Inflammatory macrophage (primary cell): Measurements from ENCODE around the gene SLC6A20.
A peak's percentile ranks its signal among the peaks of the same experiment; 100 is the strongest.

Experiments used
- DNase-seq, 2 donors: peaks; one replicate each; pipeline ENCODE4 v3.0.0-alpha.2; 2020 to 2022

Gene SLC6A20

GRCh38 chr3:45777746-45778386 lies 18.5 kb downstream of the SLC6A20 start:
- no peak for DNase-seq

- no peak for DNase-seq
Observed at GRCh38 chr3:45777111-45777745, 19.1 kb downstream of the SLC6A20 start.

- no peak for DNase-seq
Observed at GRCh38 chr3:45776611-45777010, 19.7 kb downstream of the SLC6A20 start.

DNA sequence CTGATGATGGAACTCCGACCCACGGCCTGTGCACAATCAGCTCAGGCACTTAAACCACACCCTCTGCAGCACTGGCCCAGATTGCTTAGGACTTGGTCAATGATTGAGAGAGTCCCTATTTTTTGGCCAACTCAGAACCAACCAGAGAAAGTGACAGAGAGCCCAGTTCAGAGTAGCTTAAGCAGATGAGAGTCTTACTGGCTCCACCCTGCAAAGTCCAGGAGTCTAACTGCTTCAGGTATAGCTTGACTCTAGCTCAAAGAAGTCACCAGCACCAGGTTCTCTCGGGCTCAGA lies 20.1 kb downstream of the SLC6A20 start:
- DNase-seq = no peak

- no peak for DNase-seq
Observed at GRCh38 chr3:45775571-45776300, 20.6 kb downstream of the SLC6A20 start.

- DNase-seq = no peak
Observed at GRCh38 chr3:45774581-45775521, 21.5 kb downstream of the SLC6A20 start.

GRCh38 chr3:45773714-45774449 lies 22.5 kb downstream of the SLC6A20 start:
- no peak for DNase-seq

DNA sequence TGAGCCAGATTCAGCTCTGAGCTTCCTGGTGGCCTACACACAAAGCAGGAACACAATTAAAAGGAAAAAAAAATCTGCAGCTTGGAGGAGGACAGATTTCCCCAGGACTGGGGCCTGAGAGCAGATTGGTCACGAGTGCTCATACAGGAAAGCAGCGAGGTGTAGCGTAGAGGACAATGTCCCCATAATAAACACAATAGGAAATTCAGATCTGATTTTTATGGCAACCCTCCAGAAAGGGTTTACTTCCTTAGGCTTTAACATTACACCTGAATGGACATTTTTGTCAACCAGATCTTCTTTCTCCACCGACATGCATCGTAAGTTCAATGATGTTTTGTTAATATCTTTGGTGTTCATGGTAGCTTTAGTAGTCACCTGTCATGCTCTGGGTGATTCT lies 23.3 kb downstream of the SLC6A20 start:
- no peak for DNase-seq

- DNase-seq = no peak
Observed at GRCh38 chr3:45772341-45773035, 23.8 kb downstream of the SLC6A20 start.

GRCh38 chr3:45771831-45772230 lies 24.5 kb downstream of the SLC6A20 start:
- DNase-seq = no peak

DNA sequence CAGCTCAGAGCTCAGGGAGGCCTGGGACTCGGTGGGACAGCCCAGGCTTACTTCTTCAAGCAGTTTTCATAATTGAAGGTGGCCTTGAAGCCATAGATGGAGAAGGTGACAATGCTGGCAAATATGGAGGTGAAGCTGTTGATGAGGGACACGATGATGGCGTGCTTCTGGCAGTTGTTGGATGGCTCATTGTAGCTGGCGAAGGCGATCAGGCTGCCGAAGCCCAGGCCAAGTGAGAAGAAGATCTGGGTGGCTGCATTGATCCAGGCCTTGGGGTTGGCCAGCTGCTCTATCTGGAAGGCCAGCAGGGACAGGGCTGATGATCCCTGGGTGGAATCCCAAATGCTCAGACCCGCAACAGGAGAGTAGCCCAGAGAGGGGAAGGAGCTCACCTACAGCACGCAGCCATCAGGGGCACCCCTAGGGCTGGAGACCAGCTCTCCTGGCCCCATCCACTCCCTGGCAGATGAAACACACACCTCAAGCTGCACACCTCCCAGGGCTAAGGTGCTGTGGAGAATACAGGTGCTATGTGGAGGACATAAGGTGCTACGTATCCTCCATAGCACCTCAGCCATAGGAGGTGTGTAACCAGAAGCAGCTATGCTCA lies 25.1 kb downstream of the SLC6A20 start:
- DNase-seq = no peak

DNA sequence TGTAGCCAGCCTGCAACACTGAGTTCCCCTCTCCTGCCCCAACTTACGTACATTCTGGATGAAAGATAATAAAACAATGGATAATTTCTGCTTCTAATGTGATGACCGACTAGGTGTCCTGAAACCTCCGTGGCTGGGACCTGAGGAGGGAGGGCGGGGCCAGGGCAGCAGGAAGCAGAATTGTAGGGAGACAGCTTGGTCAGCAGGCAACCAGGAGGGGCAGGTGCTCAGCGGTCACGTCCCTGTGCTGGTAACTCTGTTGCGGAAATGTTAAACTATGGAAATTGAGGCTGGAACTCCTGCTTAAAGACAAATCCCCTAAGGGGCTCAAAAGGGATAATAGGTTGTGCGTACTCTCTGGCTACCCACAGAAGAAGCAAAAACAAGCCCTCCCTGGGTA lies 30.4 kb downstream of the SLC6A20 start:
- DNase-seq = no peak

- DNase-seq = no peak
Observed at GRCh38 chr3:45765266-45765851, 31.0 kb downstream of the SLC6A20 start.

DNA sequence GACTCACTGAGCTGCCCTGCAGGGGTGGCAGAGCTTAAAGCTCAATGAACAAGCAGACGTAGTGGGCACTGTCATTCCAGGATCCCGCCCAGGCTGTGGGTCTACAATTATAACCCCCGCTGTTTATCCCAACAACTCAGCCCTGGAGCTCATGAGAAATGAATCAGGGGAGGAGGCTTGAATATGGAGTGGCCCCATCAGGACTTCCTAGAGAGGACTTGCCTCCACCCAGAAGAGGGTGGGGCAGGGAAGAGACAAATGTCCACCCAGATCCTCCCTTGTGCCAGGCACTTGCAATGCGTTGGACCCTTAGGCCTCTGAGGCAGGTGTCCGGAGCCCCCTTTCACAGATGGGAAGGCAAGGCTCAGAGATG lies 33.0 kb downstream of the SLC6A20 start:
- DNase-seq = no peak

DNA sequence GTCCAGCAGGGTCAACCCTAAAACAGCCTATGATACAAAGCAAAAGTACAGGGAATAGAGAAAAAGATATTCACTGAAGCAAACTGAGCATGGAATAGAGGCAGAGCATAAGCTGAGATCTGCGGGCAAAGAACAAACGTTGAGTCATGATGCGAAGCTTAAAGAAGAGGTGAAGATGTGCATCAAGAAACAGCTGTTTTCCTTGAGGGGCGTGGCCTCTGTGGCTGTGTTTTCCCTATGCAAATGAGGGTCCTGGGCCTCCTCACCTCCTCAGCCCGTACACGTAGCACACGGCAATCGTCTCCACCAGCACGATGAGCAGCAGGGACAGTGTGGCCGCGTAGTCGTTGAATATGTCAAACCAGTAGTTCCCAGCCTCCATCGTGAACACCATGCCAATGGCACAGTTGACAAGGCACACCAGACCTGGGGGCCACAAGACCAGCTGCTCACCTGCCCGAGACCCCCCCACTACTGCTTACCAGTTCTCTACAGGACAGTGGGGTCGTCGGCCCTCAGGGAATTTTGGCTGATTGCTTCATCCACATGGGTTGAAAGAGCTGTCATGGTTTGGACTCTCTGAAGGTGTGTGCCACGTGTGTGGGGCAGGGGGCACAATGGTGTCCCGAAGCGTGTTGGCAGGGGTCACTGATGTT lies 33.6 kb downstream of the SLC6A20 start:
- no peak for DNase-seq

- no peak for DNase-seq
Observed at GRCh38 chr3:45761831-45762230, 34.5 kb downstream of the SLC6A20 start.

- peak; percentile 32 to 59 for DNase-seq
Observed at GRCh38 chr3:45760878-45761711, 35.2 kb downstream of the SLC6A20 start.

DNA sequence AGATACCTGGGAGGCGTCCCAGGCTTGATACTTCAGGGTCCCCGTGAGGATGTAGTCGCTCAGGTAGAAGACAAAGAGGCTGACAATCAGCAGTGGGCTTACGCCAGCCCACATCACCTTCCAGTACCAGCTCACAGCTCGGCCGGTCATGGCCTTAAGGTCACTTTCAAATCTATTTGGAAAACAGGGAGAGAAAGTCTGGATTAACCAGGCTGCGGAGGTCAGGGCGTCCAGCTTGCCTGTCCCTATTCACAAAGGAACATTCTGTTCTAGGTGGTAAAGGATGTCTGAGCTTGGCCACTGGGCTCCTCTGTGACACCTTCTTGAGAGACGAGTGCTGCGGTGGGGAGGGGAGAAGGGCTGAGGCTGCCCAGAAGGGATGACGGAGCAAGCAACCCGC lies 36.5 kb downstream of the SLC6A20 start:
- no peak for DNase-seq

DNA sequence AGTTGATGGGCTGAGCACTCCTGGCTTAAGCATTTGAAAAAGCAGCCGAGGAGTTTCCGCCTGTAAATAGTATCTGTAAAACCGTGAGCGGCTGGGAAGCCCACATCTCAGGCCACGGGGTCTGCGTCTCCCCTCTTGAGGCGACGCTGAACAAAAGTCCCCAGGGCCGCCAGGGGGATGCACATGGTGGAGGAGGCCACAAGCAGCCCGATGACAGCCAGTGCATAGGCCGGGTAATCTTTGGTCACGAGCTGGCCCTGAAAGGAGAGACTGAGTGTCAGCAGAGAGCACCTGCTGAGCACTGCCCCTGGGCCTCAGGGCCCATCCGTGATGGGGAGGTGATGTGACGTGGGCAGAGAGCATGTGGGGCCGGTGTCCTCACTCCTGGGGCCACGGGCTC lies 37.5 kb downstream of the SLC6A20 start:
- DNase-seq = no peak
